NCI-H774 (cell line): ENCODE results near the gene GZF1.

Experiments used
- DNase-seq: peaks from one replicate; lab custom pipeline; 2025; lab: John Stamatoyannopoulos, UW

GZF1 gene

GRCh38 chr20:23369072-23369823 lies 7.3 kb downstream of the GZF1 start:
- no peak for DNase-seq

GRCh38 chr20:23370274-23370673 lies 8.3 kb downstream of the GZF1 start:
- no peak for DNase-seq

- DNase-seq: no peak
Observed at GRCh38 chr20:23370873-23371272, 8.9 kb downstream of the GZF1 start.

GRCh38 chr20:23371496-23371895 lies 9.5 kb downstream of the GZF1 start:
- DNase-seq: no peak

- no peak for DNase-seq
Observed at GRCh38 chr20:23374441-23374840, 12.5 kb downstream of the GZF1 start.

GRCh38 chr20:23375827-23376226 lies 13.8 kb downstream of the GZF1 start:
- DNase-seq: no peak

GRCh38 chr20:23379772-23380171 lies 17.8 kb downstream of the GZF1 start:
- DNase-seq: no peak

GRCh38 chr20:23381876-23382275 lies 19.9 kb downstream of the GZF1 start:
- no peak for DNase-seq

GRCh38 chr20:23386304-23387117 lies 24.5 kb downstream of the GZF1 start:
- no peak for DNase-seq

- DNase-seq: no peak
Observed at GRCh38 chr20:23387118-23387443, 25.1 kb downstream of the GZF1 start.

- no peak for DNase-seq
Observed at GRCh38 chr20:23390091-23390774, 28.3 kb downstream of the GZF1 start.

GRCh38 chr20:23391707-23392310 lies 29.8 kb downstream of the GZF1 start:
- no peak for DNase-seq

- no peak for DNase-seq
Observed at GRCh38 chr20:23393996-23394775, 32.2 kb downstream of the GZF1 start.

- DNase-seq: no peak
Observed at GRCh38 chr20:23396950-23397627, 35.1 kb downstream of the GZF1 start.

- no peak for DNase-seq
Observed at GRCh38 chr20:23397961-23398360, 36.0 kb downstream of the GZF1 start.

- no peak for DNase-seq
Observed at GRCh38 chr20:23399568-23400241, 37.7 kb downstream of the GZF1 start.

- DNase-seq: no peak
Observed at GRCh38 chr20:23401051-23401450, 39.1 kb downstream of the GZF1 start.

- DNase-seq: no peak
Observed at GRCh38 chr20:23403751-23404150, 41.8 kb downstream of the GZF1 start.

GRCh38 chr20:23404196-23404595 lies 42.2 kb downstream of the GZF1 start:
- DNase-seq: no peak

- DNase-seq: no peak
Observed at GRCh38 chr20:23406880-23407279, 44.9 kb downstream of the GZF1 start.
